AG04450 (cell line): ENCODE measurements around the gene CFDP1. TPM values are rescaled to one million over a fixed set of nuclear protein-coding genes. Genes with fewer than 3 reads are reported as not detected.

ENCODE experiments used
- CTCF ChIA-PET: fragments of 300-600, 350-600 bp; formaldehyde crosslinking; extraction: SDS; loops from one replicate; lab custom pipeline; 2022; ENCODE audit warnings: antibody characterized with exemption, inconsistent platforms; lab: Charles Lee
- POLR2A ChIA-PET: fragments of 350-600 bp; formaldehyde crosslinking; extraction: SDS; loops from one replicate; lab custom pipeline; 2021; ENCODE audit warnings: antibody characterized with exemption, inconsistent platforms; lab: Yijun Ruan, JAX
- DNase-seq: peaks from one replicate; pipeline ENCODE4 v3.0.0-alpha.2; 2011; ENCODE audit warnings: low read depth, low spot score
- H3K27ac ChIP-seq: one replicate; pipeline ENCODE4 v1.5.1; 2012; ENCODE audit warnings: low read depth, low read length, control low read depth
- H3K27me3 ChIP-seq: one replicate; pipeline ENCODE4 v1.6.0; 2012; ENCODE audit warnings: low read length; ENCODE audit not compliant: control insufficient read depth, insufficient read depth
- H3K4me3 ChIP-seq: 2 replicates; pipeline ENCODE4 v1.5.1; 2011; ENCODE audit warnings: mild to moderate bottlenecking, low read depth, low read length, control low read depth
- H3K9me3 ChIP-seq: 2 replicates; pipeline ENCODE4 v1.5.1; 2012; ENCODE audit warnings: low read length; ENCODE audit not compliant: control insufficient read depth, insufficient read depth
- CTCF ChIP-seq: IDR thresholded peaks from 2 replicates; pipeline ENCODE4 v1.5.1; 2011; ENCODE audit warnings: low read depth, low read length, control low read depth, inconsistent platforms
- polyA plus RNA-seq: library from polyadenylated mRNA; depleted of rRNA; stranded (reverse); fragments of >200 nt; gene quantifications from 2 replicates; pipeline ENCODE4 v1.2.3, GENCODE V29; 2011

CFDP1 gene
- polyA plus RNA-seq, 1 experiment = 81.6 TPM

DNA sequence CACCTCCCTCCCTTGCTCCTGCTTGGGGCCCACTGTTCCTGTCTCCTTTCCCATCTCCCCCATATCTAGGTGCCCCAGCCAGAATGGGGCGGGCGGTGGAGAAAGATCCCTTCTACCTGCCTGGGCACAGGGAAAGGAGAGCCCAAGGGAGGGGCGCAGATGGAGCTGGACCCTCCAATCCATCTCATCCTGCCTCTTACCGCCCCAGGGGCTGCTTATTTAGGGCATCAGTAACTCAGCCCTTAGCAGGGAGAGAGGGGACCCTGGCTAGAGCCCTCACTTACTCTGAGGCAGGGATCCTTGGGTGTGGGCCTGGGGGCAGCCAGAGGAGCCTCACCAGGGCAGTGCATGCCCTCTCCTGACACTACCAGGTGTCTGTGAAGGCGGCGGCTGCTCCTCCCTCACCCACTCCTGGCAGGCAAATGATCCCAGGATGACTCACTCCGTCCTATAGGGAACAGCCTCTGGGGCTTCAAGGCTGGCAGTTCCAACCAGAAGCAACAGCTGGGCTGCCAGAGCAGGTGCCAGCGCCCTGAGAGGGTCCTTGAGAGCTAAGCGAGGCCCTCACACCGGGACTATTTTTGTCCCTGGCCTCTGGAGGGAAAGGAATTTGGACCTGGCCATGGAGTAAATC is 165.6 kb downstream of the CFDP1 start:
- ChIA-PET POLR2A (interaction anchor here (0.9 kb wide), 1 partner anchor 23 kb away, joined by 3 read pairs; no protein-coding TSS in a partner anchor), CTCF (no interaction called here)
- no peak for TF ChIP-seq CTCF
- Histone ChIP-seq H3K27ac (peak overlapping the region; percentile 2), H3K27me3 (no peaks in the 10 kb centered on the region), H3K4me3 (no peak overlapping the region), H3K9me3 (peaks cover 4% of the 10 kb centered on the region; the same call in 1 of the 2 replicates)
- DNase-seq = no peak

DNA sequence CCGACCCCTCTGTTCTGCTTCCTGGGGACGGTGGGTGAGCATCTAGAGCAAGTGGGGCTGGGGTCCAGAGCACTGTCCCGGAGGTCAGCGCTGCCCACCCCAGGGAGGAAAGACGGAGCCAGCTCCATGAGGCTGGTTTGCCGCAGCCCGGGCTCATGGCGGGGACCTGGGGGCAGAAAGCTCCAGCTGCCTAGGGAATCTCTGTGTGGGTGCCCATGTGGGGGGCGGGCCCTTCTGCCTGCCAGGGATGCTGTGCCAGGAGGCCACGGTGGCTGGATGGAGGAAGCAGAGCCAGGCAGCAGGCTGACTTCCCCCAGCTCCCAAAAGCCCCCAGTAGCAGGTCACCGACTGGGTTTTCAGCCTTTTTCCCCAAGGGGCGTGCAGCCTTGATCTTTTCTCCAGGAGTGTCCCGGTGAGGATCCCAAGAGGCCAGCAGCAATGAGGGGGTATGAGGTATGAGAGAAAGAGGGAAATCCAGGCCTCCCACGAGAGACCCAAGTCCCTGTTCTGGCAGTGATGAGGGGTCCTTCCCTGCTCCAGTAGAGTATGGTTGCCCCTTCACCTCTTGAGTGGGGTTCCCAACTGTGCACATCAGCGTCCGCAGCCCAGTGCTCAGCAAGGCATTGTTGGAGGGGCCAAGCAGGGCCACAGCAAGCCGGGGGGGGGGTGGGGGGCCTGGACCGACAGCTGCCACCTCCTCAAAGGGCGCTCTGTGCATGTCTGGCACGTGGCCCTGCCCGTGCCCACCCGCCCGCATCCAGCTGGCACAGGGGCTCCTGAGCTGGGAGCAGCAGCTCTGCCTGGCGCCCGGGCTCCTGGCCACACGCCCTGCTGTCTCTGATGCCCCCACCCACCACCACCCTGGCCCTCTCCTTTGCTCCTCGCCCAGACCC is 166.3 kb downstream of the CFDP1 start:
- Histone ChIP-seq H3K27me3 (no peaks in the 10 kb centered on the region), H3K27ac (no peak overlapping the region), H3K9me3 (peaks cover 4% of the 10 kb centered on the region; the same call in 1 of the 2 replicates), H3K4me3 (peak overlapping the region; percentile 89; the same call in 1 of the 2 replicates)
- DNase-seq = no peak
- POLR2A ChIA-PET = interaction anchor here (0.6 to 1.3 kb wide), 4 partner anchors 12 to 38 kb away, joined by 3 read pairs; no protein-coding TSS in a partner anchor
- CTCF ChIA-PET = interaction anchor here (1.2 to 1.3 kb wide), 2 partner anchors 33 to 38 kb away, joined by 3 to 5 read pairs; no protein-coding TSS in a partner anchor
- TF ChIP-seq CTCF = no peak

DNA sequence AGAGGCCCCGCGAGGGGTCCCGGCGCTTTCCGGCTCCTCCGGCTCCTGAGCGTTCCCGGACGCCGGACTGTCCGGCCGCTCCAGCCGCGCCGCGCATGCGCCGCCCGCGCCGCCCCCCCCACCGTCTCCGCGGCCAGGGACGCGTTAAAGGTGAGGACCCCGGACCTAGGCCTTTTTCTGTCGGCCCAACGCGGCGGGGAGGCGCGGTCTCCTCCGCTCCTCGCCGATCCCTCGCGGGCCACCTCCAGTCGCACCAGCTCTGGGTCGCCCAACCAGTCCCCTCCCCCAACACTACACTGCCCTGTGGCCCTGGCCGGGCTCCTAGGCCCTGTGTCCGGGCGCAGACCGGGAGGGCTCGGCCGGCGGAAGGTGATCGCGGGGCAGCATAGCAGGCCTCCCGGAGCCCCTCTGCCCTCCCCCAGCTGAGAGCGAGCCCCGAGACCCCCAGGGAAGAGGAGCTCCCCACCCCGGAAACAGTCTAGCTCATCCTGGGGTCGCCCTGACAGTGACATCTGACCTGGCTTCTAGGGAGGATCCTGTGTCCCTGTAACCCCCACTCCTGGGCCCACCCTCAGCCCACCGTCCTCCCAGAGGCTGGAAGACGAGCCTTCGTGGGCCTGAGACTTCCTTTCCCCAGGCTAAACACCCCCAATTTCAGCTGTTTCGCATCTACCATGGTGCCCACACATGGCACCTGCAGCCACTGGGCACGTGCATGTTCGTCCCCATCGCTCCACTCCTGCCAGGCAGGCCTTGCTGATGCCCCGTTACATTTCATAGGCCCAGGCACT is 167.2 kb downstream of the CFDP1 start:
- no peaks in the 10 kb centered on the region for H3K27me3 ChIP-seq
- peaks cover 4% of the 10 kb centered on the region; the same call in 1 of the 2 replicates for H3K9me3 ChIP-seq
- no peak for TF ChIP-seq CTCF
- peak overlapping the region; percentile 89 for H3K4me3 ChIP-seq
- ChIA-PET POLR2A (interaction anchor here (0.6 to 1.3 kb wide), 4 partner anchors 11 to 39 kb away, joined by 3 read pairs; no protein-coding TSS in a partner anchor), CTCF (interaction anchor here (1.2 to 1.3 kb wide), 2 partner anchors 33 to 39 kb away, joined by 3 to 5 read pairs; no protein-coding TSS in a partner anchor)
- no peak for DNase-seq
- peak overlapping the region; percentile 22 for H3K27ac ChIP-seq

DNA sequence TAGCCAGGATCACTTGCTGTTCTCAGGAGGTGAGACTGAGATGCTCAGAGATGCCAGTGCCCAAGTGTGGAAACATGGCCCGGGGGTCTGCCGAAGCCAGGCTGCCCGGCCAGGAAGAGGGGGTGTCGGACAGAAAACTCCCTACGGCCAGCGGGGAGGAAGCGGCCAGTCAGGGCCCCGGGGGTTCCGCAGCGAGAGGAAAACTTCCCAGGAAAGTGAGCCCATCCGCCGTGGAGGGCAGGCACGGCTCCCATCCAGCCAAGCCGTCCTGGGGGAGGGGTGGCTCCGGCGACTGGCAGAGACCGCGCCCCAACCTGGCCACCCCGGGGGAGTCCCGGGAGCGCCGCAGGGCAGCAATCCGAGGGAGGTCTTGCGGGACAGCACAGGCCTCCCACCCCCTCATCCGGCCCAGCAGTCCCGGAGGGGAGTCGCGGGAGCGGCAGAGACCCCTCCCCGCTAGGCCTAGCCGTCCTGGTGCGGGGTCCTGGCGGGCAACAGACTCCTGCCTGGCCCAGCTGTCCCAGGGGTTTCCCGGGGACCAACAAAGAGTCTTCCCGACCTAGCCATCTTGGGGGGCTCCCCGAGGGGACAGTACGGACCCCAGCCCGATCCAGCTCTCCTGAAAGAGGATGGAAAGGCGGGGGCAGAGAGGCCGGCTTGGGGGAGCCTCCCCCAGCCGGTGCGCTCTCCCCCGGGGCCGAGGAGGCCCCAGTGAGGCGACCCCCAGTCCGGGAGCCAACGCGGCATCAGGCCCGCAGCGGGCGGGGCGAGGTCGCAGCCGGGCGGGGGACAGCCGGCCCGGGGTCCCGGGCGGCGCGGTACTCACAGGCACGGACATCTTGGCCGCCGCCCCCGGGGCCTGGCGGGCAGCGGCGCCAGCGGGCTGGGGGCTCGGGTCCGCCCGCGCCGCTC is 168.0 kb downstream of the CFDP1 start:
- H3K27ac ChIP-seq = peak overlapping the region; percentile 61
- DNase-seq = no peak
- no peaks in the 10 kb centered on the region for H3K27me3 ChIP-seq
- ChIA-PET POLR2A (interaction anchor here (1.0 to 1.3 kb wide), 2 partner anchors 14 to 40 kb away, joined by 3 read pairs; no protein-coding TSS in a partner anchor), CTCF (interaction anchor here (1.2 kb wide), 1 partner anchor 32 kb away, joined by 5 read pairs; no protein-coding TSS in a partner anchor)
- peak overlapping the region; percentile 89 for H3K4me3 ChIP-seq
- TF ChIP-seq CTCF = no peak
- H3K9me3 ChIP-seq = peaks cover 4% of the 10 kb centered on the region; the same call in 1 of the 2 replicates
